IPS-18a (cell line): ENCODE measurements around the gene CUTC.

Source experiments
- H3K27ac ChIP-seq: one replicate; pipeline ENCODE4 v1.5.1; 2013; ENCODE audit warnings: low read length
- H3K27me3 ChIP-seq: one replicate; pipeline ENCODE4 v1.6.1; 2013; ENCODE audit warnings: mild to moderate bottlenecking, low read length; ENCODE audit not compliant: control insufficient read depth, insufficient read depth
- H3K36me3 ChIP-seq: one replicate; pipeline ENCODE4 v1.6.1; 2013; ENCODE audit warnings: low read depth, low read length; ENCODE audit not compliant: control insufficient read depth
- H3K4me1 ChIP-seq: one replicate; pipeline ENCODE4 v1.6.1; 2013; ENCODE audit warnings: low read depth, low read length; ENCODE audit not compliant: control insufficient read depth
- H3K4me3 ChIP-seq: one replicate; pipeline ENCODE4 v1.5.1; 2013; ENCODE audit warnings: low read length
- H3K9ac ChIP-seq: one replicate; pipeline ENCODE4 v1.6.1; 2013; ENCODE audit warnings: mild to moderate bottlenecking, low read length, moderate library complexity
- H3K9me3 ChIP-seq: one replicate; pipeline ENCODE4 v1.6.1; 2013; ENCODE audit warnings: low read depth, low read length; ENCODE audit not compliant: control insufficient read depth

CUTC gene

GRCh38 chr10:99769706-99770105, 37.7 kb downstream of the CUTC start:
- Histone ChIP-seq H3K27me3 (no peaks in the 10 kb centered on the region), H3K9ac (no peak overlapping the region), H3K27ac (no peak overlapping the region), H3K4me3 (no peak overlapping the region), H3K4me1 (no peaks in the 10 kb centered on the region), H3K9me3 (no peaks in the 10 kb centered on the region), H3K36me3 (no peaks in the 10 kb centered on the region)

DNA sequence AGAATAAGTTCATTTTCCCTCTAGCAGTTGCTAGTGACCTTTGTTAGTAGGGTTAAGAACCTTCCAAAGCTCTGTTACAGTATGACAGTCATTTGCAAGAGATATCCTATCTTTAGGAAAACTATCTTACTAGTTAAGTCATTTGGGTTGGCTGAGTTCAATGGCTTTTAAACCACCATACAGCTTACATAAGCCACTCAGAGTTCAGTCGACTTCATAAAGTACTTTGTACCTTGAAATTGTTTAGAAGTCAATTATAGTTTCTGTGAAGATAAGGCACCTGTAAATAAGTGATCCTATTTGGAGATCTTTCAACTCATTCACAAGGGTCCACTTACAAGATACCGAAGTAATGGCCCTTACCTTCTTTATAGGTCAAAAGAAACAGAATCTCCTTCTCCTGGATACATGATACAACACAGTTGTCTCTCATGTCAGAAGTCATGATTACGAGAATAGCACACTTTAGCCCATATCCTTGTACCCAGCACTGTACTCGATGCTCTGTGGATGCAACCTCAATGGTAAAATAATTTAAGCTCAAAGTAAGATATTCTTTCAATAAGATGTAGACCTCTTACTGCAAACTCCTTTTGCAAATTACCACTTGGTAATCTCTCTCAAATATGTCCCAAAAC, 38.5 kb downstream of the CUTC start:
- Histone ChIP-seq H3K36me3 (no peaks in the 10 kb centered on the region), H3K9ac (no peak overlapping the region), H3K4me3 (no peak overlapping the region), H3K9me3 (no peaks in the 10 kb centered on the region), H3K4me1 (no peaks in the 10 kb centered on the region), H3K27ac (no peak overlapping the region), H3K27me3 (no peaks in the 10 kb centered on the region)

GRCh38 chr10:99775850-99776249, 43.8 kb downstream of the CUTC start:
- Histone ChIP-seq H3K4me3 (no peak overlapping the region), H3K27ac (no peak overlapping the region), H3K27me3 (no peaks in the 10 kb centered on the region), H3K4me1 (no peaks in the 10 kb centered on the region), H3K9ac (no peak overlapping the region), H3K9me3 (no peaks in the 10 kb centered on the region), H3K36me3 (no peaks in the 10 kb centered on the region)

DNA sequence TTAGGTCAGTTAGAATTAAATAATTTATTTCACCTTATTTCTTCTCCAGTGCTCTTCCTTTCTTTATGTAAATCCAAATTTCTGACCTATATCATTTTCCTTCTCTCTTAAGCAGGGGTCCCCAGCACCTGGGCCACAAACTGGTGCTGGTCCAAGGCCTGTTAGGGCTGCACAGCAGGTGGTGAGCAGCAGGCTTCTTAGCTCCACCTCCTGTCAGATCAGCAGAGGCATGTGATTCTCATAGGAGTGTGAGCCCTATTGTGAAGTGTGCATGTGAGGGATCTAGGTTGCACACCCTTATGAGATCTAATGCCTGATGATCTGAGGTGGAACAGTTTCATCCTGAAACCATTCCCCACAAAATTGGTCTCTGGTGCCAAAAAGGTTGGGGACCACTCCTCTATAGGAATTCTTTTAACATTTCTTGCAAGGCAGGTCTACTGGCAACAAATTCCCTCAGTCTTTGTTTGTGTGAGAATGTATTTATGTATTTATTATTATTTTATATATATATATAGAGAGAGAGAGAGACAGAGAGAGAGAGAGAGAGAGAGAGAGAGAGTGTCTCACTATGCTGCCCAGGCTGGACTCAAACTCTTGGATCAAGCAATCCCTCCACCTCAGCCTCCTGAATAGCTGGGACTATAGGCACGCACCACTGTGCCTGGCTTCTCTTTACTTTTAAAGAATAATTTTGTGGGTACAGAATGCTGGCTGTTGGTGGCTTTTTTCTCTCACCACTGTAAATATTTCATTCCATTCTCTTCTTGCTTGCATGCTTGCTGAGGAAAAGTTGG, 46.1 kb downstream of the CUTC start:
- Histone ChIP-seq H3K27me3 (no peaks in the 10 kb centered on the region), H3K4me1 (no peaks in the 10 kb centered on the region), H3K36me3 (no peaks in the 10 kb centered on the region), H3K4me3 (no peak overlapping the region), H3K9me3 (no peaks in the 10 kb centered on the region), H3K27ac (no peak overlapping the region), H3K9ac (no peak overlapping the region)

DNA sequence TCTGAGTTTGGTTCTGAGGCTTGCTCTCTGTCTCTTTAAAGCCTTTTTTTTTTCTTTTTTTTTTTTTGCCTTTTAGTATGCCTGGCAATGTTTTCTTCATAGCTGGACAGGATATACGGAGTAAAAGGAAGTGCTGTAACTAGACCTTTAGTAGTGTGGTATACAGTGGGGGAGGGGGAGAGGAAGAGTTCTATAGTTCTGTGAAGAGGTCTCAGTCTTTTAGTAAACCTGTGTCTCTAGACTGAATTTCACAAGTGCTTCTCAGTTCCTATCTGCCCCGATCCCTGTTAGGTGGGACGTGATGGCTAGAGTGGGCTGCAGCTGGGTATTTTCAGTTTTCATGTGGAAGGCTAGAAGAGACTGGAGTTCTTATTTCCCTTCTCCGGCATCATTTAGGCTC, 47.3 kb downstream of the CUTC start:
- H3K27me3 ChIP-seq: no peaks in the 10 kb centered on the region
- no peak overlapping the region for H3K9ac ChIP-seq
- H3K36me3 ChIP-seq: no peaks in the 10 kb centered on the region
- no peaks in the 10 kb centered on the region for H3K9me3 ChIP-seq
- no peaks in the 10 kb centered on the region for H3K4me1 ChIP-seq
- H3K4me3 ChIP-seq: no peak overlapping the region
- no peak overlapping the region for H3K27ac ChIP-seq

- no peak overlapping the region for H3K9ac ChIP-seq
- H3K36me3 ChIP-seq: no peaks in the 10 kb centered on the region
- H3K4me1 ChIP-seq: no peaks in the 10 kb centered on the region
- H3K4me3 ChIP-seq: no peak overlapping the region
- no peaks in the 10 kb centered on the region for H3K9me3 ChIP-seq
- no peaks in the 10 kb centered on the region for H3K27me3 ChIP-seq
- no peak overlapping the region for H3K27ac ChIP-seq
Observed at GRCh38 chr10:99781734-99782429, 49.8 kb downstream of the CUTC start.

DNA sequence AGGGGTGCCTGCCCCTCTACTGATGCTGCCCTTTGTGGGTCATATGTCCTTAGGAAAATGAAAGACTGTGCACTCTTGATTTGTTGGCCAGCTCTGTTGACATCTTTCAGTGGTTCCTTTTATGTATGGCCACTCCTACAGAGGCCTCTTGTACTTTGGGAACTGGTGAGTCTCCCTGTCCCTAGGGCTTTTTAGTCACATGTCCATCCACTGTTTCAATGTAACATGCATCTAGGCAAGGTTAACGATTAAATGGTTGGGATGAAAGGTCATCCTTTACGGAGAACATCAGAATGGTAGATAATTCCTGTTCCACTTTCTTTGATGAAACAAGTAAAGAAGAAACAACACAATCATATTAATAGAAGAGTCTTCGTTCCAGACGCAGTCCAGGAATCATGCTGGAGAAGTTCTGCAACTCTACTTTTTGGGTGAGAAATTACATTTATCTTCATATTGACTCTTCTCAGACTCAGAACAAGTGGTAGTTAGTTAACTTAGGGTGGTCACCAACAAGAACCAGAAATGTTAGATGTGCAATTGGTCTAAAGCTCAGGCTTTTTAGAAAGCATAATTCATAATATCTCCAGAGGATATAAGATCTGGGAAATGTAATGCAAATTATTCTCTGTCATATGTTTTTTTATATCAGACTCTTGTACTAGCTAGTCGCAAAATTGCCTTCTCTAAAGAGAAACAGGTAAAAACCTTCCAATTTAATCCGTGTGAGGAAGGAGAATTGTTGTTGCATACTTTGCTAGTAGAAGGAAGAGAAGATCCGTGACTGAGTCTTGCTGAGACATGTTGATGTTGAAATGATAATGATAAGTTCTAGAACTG, 50.6 kb downstream of the CUTC start, which contains the start of gene ABCC2:
Gene ABCC2 (plus strand): TSS at position 194 of the 840 bp plus-strand sequence. CDS start 205 bp downstream, at position 399.
- Histone ChIP-seq H3K27ac (no peak within 1 kb of the TSS), H3K27me3 (no peaks in the 10 kb centered on the region), H3K9me3 (no peaks in the 10 kb centered on the region), H3K9ac (no peak within 1 kb of the TSS), H3K4me1 (no peaks in the 10 kb centered on the region), H3K36me3 (no peaks in the 10 kb centered on the region), H3K4me3 (no peak within 1 kb of the TSS)

GRCh38 chr10:99784016-99784726, 52.1 kb downstream of the CUTC start:
- no peaks in the 10 kb centered on the region for H3K36me3 ChIP-seq
- H3K27me3 ChIP-seq: no peaks in the 10 kb centered on the region
- no peak overlapping the region for H3K9ac ChIP-seq
- no peaks in the 10 kb centered on the region for H3K9me3 ChIP-seq
- H3K4me1 ChIP-seq: no peaks in the 10 kb centered on the region
- no peak overlapping the region for H3K4me3 ChIP-seq
- no peak overlapping the region for H3K27ac ChIP-seq

GRCh38 chr10:99784727-99785441, 52.9 kb downstream of the CUTC start:
- no peak overlapping the region for H3K9ac ChIP-seq
- H3K4me3 ChIP-seq: no peak overlapping the region
- H3K27ac ChIP-seq: no peak overlapping the region
- no peaks in the 10 kb centered on the region for H3K27me3 ChIP-seq
- H3K9me3 ChIP-seq: no peaks in the 10 kb centered on the region
- H3K36me3 ChIP-seq: no peaks in the 10 kb centered on the region
- no peaks in the 10 kb centered on the region for H3K4me1 ChIP-seq

GRCh38 chr10:99785646-99786045, 53.6 kb downstream of the CUTC start:
- Histone ChIP-seq H3K36me3 (no peaks in the 10 kb centered on the region), H3K4me1 (no peaks in the 10 kb centered on the region), H3K27ac (no peak overlapping the region)

More at GRCh38 chr10:99785646-99786045, 53.6 kb downstream of the CUTC start:
- H3K4me3 ChIP-seq: no peak overlapping the region
- H3K9me3 ChIP-seq: no peaks in the 10 kb centered on the region
- H3K27me3 ChIP-seq: no peaks in the 10 kb centered on the region
- no peak overlapping the region for H3K9ac ChIP-seq
